Measurements from ENCODE around the gene GPR137C.
A peak's percentile ranks its signal among the peaks of the same experiment; 100 is the strongest.
"Not testable (repeated sequence)": the region's sequence is repeated elsewhere in the genome, so short reads cannot be mapped to it uniquely, and the experiment has no call there.

GPR137C gene

GRCh38 chr14:52553671-52554575 lies 1.3 kb downstream of the GPR137C start:
- Histone ChIP-seq H2AK5ac (ENCODE audit: low read length) (no peak overlapping the region), H3K18ac (ENCODE audit: low read length) (peak overlapping the region; percentile 7), H3K4ac (ENCODE audit: low read depth, low read length) (no peak overlapping the region), H2BK15ac (replicated peaks; ENCODE audit: low read depth) (no peak overlapping the region), H2BK120ac (ENCODE audit: low read depth, low read length) (no peak overlapping the region), H3K4me3 (ENCODE audit: low read length) (peak overlapping the region; percentile 75), H3K4me1 (ENCODE audit: control insufficient read depth, low read depth, low read length) (peaks cover 1% of the 10 kb centered on the region), H3K9ac (ENCODE audit: low read length) (peak overlapping the region; percentile 78), H4K5ac (ENCODE audit: low read length) (no peak overlapping the region), H3K79me1 (ENCODE audit: low read length) (peaks cover 2% of the 10 kb centered on the region), H3K27me3 (ENCODE audit: insufficient read depth, low read length, poor library complexity) (peaks cover 2% of the 10 kb centered on the region), H2BK5ac (ENCODE audit: low read length) (no peak overlapping the region), H3K56ac (ENCODE audit: low read length) (peak overlapping the region; percentile 90), H3K23ac (ENCODE audit: low read length) (no peak overlapping the region), H3K4me2 (ENCODE audit: low read length) (peak overlapping the region; percentile 100), H3K36me3 (ENCODE audit: control insufficient read depth, insufficient read depth, low read length) (no peaks in the 10 kb centered on the region), H3K79me2 (ENCODE audit: control insufficient read depth, insufficient read depth, low read length) (no peaks in the 10 kb centered on the region), H4K8ac (ENCODE audit: low read depth, low read length) (no peak overlapping the region), H3K27ac (ENCODE audit: low read depth, low read length) (no peak overlapping the region)
- DNase-seq = peak; percentile 70
- WGBS (ENCODE audit: extremely low coverage, insufficient coverage, low lambda C conversion rate) = no CpG with 5 or more reads among the region's 22 CpGs

GRCh38 chr14:52558688-52559087 lies 6.1 kb downstream of the GPR137C start:
- no peak overlapping the region for H3K23ac ChIP-seq (ENCODE audit: low read length)
- H2BK15ac ChIP-seq (replicated peaks; ENCODE audit: low read depth) = no peak overlapping the region
- H3K4me3 ChIP-seq (ENCODE audit: low read length) = no peak overlapping the region
- H3K4ac ChIP-seq (ENCODE audit: low read depth, low read length) = no peak overlapping the region
- no peaks in the 10 kb centered on the region for H3K79me2 ChIP-seq (ENCODE audit: control insufficient read depth, insufficient read depth, low read length)
- no peak overlapping the region for H3K56ac ChIP-seq (ENCODE audit: low read length)
- H3K79me1 ChIP-seq (ENCODE audit: low read length) = no peaks in the 10 kb centered on the region
- H3K4me2 ChIP-seq (ENCODE audit: low read length) = no peak overlapping the region
- no peak overlapping the region for H2BK120ac ChIP-seq (ENCODE audit: low read depth, low read length)
- no CpG with 5 or more reads among the region's 2 CpGs for WGBS (ENCODE audit: extremely low coverage, insufficient coverage, low lambda C conversion rate)
- H3K36me3 ChIP-seq (ENCODE audit: control insufficient read depth, insufficient read depth, low read length) = no peaks in the 10 kb centered on the region
- H3K27me3 ChIP-seq (ENCODE audit: insufficient read depth, low read length, poor library complexity) = peaks cover 2% of the 10 kb centered on the region
- H3K18ac ChIP-seq (ENCODE audit: low read length) = no peak overlapping the region
- H3K9ac ChIP-seq (ENCODE audit: low read length) = no peak overlapping the region
- no peak overlapping the region for H2BK5ac ChIP-seq (ENCODE audit: low read length)
- H2AK5ac ChIP-seq (ENCODE audit: low read length) = no peak overlapping the region
- DNase-seq = no peak
- H3K4me1 ChIP-seq (ENCODE audit: control insufficient read depth, low read depth, low read length) = peaks cover 1% of the 10 kb centered on the region
- H4K8ac ChIP-seq (ENCODE audit: low read depth, low read length) = no peak overlapping the region
- no peak overlapping the region for H3K27ac ChIP-seq (ENCODE audit: low read depth, low read length)
- H4K5ac ChIP-seq (ENCODE audit: low read length) = no peak overlapping the region

DNA sequence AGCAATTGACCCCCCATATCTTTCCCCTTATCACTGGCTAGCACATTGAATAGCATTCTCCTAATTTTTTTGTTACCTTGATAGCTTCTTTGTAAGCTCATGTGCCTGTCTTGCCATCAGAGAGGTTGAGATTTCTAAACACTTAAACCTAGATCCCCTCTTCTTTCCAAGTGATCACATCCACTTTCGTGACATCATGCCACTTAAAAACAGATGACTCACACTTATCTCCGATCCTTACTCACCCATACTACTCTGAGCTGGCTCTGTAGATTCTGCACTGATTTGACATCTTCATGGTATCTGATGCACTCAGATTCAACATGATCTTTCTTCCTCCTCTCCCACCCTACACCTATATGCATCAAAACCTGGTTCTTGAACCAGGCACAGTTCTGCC lies 10.5 kb downstream of the GPR137C start:
- no peak overlapping the region for H4K8ac ChIP-seq (ENCODE audit: low read depth, low read length)
- no peak overlapping the region for H3K9ac ChIP-seq (ENCODE audit: low read length)
- no peak overlapping the region for H3K56ac ChIP-seq (ENCODE audit: low read length)
- no peaks in the 10 kb centered on the region for H3K27me3 ChIP-seq (ENCODE audit: insufficient read depth, low read length, poor library complexity)
- H3K4me3 ChIP-seq (ENCODE audit: low read length) = no peak overlapping the region
- H2BK15ac ChIP-seq (replicated peaks; ENCODE audit: low read depth) = no peak overlapping the region
- no peaks in the 10 kb centered on the region for H3K4me1 ChIP-seq (ENCODE audit: control insufficient read depth, low read depth, low read length)
- H3K79me2 ChIP-seq (ENCODE audit: control insufficient read depth, insufficient read depth, low read length) = no peaks in the 10 kb centered on the region
- H3K36me3 ChIP-seq (ENCODE audit: control insufficient read depth, insufficient read depth, low read length) = no peaks in the 10 kb centered on the region
- no peak overlapping the region for H2BK120ac ChIP-seq (ENCODE audit: low read depth, low read length)
- no peak overlapping the region for H3K23ac ChIP-seq (ENCODE audit: low read length)
- WGBS (ENCODE audit: extremely low coverage, insufficient coverage, low lambda C conversion rate) = no CpG with 5 or more reads among the region's 2 CpGs
- peak; percentile 19 for DNase-seq
- no peak overlapping the region for H3K4ac ChIP-seq (ENCODE audit: low read depth, low read length)
- no peak overlapping the region for H2AK5ac ChIP-seq (ENCODE audit: low read length)
- H3K4me2 ChIP-seq (ENCODE audit: low read length) = no peak overlapping the region
- no peak overlapping the region for H3K27ac ChIP-seq (ENCODE audit: low read depth, low read length)
- no peaks in the 10 kb centered on the region for H3K79me1 ChIP-seq (ENCODE audit: low read length)
- no peak overlapping the region for H2BK5ac ChIP-seq (ENCODE audit: low read length)
- H4K5ac ChIP-seq (ENCODE audit: low read length) = no peak overlapping the region
- H3K18ac ChIP-seq (ENCODE audit: low read length) = no peak overlapping the region

GRCh38 chr14:52568454-52568853 lies 15.8 kb downstream of the GPR137C start:
- not testable (repeated sequence) for H3K23ac ChIP-seq (ENCODE audit: low read length); H3K4me2 ChIP-seq (ENCODE audit: low read length); H3K56ac ChIP-seq (ENCODE audit: low read length); H4K5ac ChIP-seq (ENCODE audit: low read length); H2BK5ac ChIP-seq (ENCODE audit: low read length); H3K9ac ChIP-seq (ENCODE audit: low read length); H3K4me1 ChIP-seq (ENCODE audit: control insufficient read depth, low read depth, low read length); H3K27ac ChIP-seq (ENCODE audit: low read depth, low read length); H3K36me3 ChIP-seq (ENCODE audit: control insufficient read depth, insufficient read depth, low read length); H2BK15ac ChIP-seq (replicated peaks; ENCODE audit: low read depth); H3K4ac ChIP-seq (ENCODE audit: low read depth, low read length); H2AK5ac ChIP-seq (ENCODE audit: low read length); H3K18ac ChIP-seq (ENCODE audit: low read length); H3K27me3 ChIP-seq (ENCODE audit: insufficient read depth, low read length, poor library complexity); H3K79me1 ChIP-seq (ENCODE audit: low read length); H4K8ac ChIP-seq (ENCODE audit: low read depth, low read length); H3K4me3 ChIP-seq (ENCODE audit: low read length); H2BK120ac ChIP-seq (ENCODE audit: low read depth, low read length); H3K79me2 ChIP-seq (ENCODE audit: control insufficient read depth, insufficient read depth, low read length)
- no CpG with 5 or more reads among the region's 7 CpGs for WGBS (ENCODE audit: extremely low coverage, insufficient coverage, low lambda C conversion rate)
- peak; percentile 26 for DNase-seq

- H3K4me3 ChIP-seq (ENCODE audit: low read length) = no peak overlapping the region
- H4K8ac ChIP-seq (ENCODE audit: low read depth, low read length) = no peak overlapping the region
- H3K79me1 ChIP-seq (ENCODE audit: low read length) = no peaks in the 10 kb centered on the region
- no peak overlapping the region for H3K4ac ChIP-seq (ENCODE audit: low read depth, low read length)
- no peak overlapping the region for H3K23ac ChIP-seq (ENCODE audit: low read length)
- H3K4me1 ChIP-seq (ENCODE audit: control insufficient read depth, low read depth, low read length) = no peaks in the 10 kb centered on the region
- no peaks in the 10 kb centered on the region for H3K36me3 ChIP-seq (ENCODE audit: control insufficient read depth, insufficient read depth, low read length)
- no peak overlapping the region for H3K18ac ChIP-seq (ENCODE audit: low read length)
- DNase-seq = no peak
- no peak overlapping the region for H3K56ac ChIP-seq (ENCODE audit: low read length)
- no peak overlapping the region for H3K9ac ChIP-seq (ENCODE audit: low read length)
- no CpG with 5 or more reads among the region's 2 CpGs for WGBS (ENCODE audit: extremely low coverage, insufficient coverage, low lambda C conversion rate)
- no peak overlapping the region for H2BK5ac ChIP-seq (ENCODE audit: low read length)
- H4K5ac ChIP-seq (ENCODE audit: low read length) = no peak overlapping the region
- no peak overlapping the region for H3K4me2 ChIP-seq (ENCODE audit: low read length)
- no peak overlapping the region for H2BK120ac ChIP-seq (ENCODE audit: low read depth, low read length)
- no peak overlapping the region for H3K27ac ChIP-seq (ENCODE audit: low read depth, low read length)
- H2AK5ac ChIP-seq (ENCODE audit: low read length) = no peak overlapping the region
- no peaks in the 10 kb centered on the region for H3K79me2 ChIP-seq (ENCODE audit: control insufficient read depth, insufficient read depth, low read length)
- no peaks in the 10 kb centered on the region for H3K27me3 ChIP-seq (ENCODE audit: insufficient read depth, low read length, poor library complexity)
- no peak overlapping the region for H2BK15ac ChIP-seq (replicated peaks; ENCODE audit: low read depth)
Measured at GRCh38 chr14:52575858-52576257, 23.2 kb downstream of the GPR137C start.

GRCh38 chr14:52583544-52583943 lies 30.9 kb downstream of the GPR137C start:
- Histone ChIP-seq H4K5ac (ENCODE audit: low read length) (no peak overlapping the region), H2BK120ac (ENCODE audit: low read depth, low read length) (no peak overlapping the region), H3K23ac (ENCODE audit: low read length) (no peak overlapping the region)

More at GRCh38 chr14:52583544-52583943, 30.9 kb downstream of the GPR137C start:
- no peak overlapping the region for H3K4ac ChIP-seq (ENCODE audit: low read depth, low read length)
- no peak overlapping the region for H4K8ac ChIP-seq (ENCODE audit: low read depth, low read length)
- no peaks in the 10 kb centered on the region for H3K27me3 ChIP-seq (ENCODE audit: insufficient read depth, low read length, poor library complexity)
- no peaks in the 10 kb centered on the region for H3K79me2 ChIP-seq (ENCODE audit: control insufficient read depth, insufficient read depth, low read length)
- H3K79me1 ChIP-seq (ENCODE audit: low read length) = no peaks in the 10 kb centered on the region
- no peak overlapping the region for H2BK5ac ChIP-seq (ENCODE audit: low read length)
- H3K36me3 ChIP-seq (ENCODE audit: control insufficient read depth, insufficient read depth, low read length) = no peaks in the 10 kb centered on the region
- H2AK5ac ChIP-seq (ENCODE audit: low read length) = no peak overlapping the region
- no peak overlapping the region for H2BK15ac ChIP-seq (replicated peaks; ENCODE audit: low read depth)
- no peak overlapping the region for H3K9ac ChIP-seq (ENCODE audit: low read length)
- H3K18ac ChIP-seq (ENCODE audit: low read length) = no peak overlapping the region
- no peak for DNase-seq
- H3K4me1 ChIP-seq (ENCODE audit: control insufficient read depth, low read depth, low read length) = no peaks in the 10 kb centered on the region
- H3K4me3 ChIP-seq (ENCODE audit: low read length) = no peak overlapping the region
- H3K56ac ChIP-seq (ENCODE audit: low read length) = no peak overlapping the region
- no peak overlapping the region for H3K4me2 ChIP-seq (ENCODE audit: low read length)
- no peak overlapping the region for H3K27ac ChIP-seq (ENCODE audit: low read depth, low read length)

All from mesendoderm (in vitro differentiated cells).